ENCODE data around the gene CD47.

CD47 gene

DNA sequence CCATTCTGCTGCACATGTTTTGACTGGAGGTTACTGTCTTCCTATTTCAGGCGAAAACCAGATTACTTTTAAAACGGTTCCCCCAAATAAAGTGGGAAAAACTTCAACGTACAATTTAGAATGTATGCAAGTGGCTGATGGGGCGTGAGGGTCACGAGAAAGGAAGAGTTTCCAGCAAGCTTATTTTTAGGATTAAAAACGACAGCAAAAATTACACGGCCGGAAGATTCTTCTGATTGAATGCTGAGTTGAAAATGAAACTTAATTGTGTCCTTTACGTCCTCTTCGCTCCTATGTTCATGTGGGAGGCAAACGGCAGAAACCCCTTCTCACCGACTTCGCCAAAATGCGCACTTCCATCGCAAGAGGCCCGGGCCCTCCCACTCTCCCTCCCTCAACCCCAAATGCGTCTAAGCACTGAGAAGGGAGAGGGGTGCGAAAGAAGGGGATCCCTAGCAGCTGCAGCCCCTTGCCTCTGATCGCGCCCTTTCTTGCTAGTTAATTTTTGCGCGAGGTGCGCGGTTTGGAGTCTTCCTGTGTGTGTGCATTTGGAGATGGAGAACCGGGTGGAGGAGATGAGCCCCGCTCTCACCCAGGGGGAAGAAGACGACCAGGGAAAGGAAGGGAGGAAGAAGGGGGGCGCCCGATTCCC, 656 bp downstream of the CD47 start:
- DNase-seq = peak; percentile 52

DNA sequence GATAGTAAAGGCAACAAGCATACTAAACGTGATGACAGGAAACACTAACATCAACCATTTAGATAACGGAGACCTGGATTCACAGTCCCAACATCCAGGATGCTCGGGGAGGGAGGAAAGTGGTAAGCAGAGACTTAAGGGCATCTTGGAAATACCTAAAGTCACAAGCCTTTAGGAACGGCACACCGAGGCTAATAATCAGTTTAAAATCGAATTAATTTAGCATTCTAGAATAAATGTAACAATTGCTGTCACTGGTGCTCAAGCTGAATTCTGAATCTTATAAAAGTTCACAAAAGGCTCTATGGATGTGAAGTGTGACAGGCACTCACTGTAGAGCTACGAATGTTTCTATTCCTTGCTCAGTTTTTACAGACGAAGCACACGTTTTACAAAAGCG, 1.3 kb downstream of the CD47 start:
- DNase-seq = no peak

DNA sequence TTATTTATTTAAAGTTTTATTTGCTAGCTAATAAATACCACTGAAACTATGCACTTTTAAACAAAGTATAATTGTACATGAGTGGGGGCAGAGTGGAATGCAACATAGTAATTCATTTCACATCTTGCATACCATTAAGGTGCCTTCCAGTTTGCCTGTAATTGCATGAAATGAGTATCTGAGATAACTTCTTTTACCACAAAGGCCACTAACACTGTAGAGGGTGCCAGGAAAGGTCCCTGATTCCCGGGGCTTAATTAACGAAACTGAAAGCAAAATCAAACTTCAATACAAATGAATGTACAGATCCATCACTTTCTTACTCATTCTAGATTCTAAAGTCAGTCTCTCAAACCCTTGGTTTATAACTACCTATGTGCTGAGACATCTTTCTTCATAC, 2.1 kb downstream of the CD47 start:
- peak; percentile 67 for DNase-seq

DNA sequence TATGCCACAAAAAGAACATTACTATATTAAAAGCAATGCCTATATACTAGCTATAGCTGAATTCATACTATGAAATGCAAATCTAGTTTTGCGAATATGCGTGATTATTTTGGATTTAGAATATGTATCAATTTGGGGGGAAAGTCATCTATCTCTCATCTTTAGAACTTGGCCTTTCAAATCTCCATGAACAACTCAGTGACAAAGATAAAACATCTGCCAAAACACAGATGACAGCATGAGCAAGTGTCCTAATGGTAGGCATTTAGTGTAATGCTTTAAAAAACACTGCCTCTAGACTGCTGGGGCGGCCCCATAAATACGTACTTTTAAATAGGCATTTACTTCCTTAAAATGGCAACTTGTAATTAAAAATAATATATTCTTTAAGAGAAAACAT, 2.7 kb downstream of the CD47 start:
- DNase-seq = no peak

DNA sequence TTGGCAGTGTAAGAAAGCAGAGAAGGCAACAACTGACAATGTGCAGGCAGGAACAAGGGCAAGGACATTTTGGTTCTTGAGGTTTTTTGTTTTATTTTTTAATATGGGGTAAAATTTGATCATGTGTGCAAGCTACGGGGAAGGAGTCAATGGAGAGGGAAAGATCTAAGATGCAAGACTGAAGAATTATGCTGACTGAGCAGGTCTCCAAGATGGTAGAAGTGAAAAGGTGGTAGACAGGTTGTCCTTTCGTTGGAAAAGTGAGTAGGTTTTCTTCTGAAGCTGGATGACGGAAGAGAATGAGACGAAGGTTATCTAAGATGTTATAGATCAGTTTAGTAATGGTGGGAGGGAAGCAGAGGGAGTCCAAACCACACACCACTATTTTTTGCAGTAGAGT, 4.2 kb downstream of the CD47 start:
- no peak for DNase-seq

DNA sequence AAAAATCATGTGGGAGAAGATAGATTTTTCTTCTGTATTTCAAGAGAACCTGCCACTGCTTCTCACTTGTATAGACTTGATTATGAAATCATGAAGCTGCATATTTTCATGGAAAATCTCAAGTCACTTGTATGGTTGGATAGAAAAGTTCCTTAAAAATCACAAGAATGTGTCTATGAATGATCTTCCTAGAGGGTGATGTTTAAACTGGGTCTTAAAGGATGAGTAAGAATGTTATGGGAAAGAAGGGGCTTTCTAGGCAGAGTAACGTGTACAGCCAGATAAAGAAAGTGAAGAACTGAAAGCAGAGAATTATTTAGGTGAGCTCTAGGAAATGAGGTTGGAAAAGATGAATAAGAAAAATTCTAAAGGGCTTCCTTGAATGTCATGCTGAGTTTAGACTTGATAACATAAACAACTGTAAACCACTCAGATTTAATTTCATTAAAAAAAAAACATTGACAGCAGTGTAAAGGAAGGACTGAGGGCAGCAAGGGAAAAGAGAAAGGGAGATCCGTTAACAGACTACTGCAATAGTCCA, 5.0 kb downstream of the CD47 start:
- DNase-seq = no peak

DNA sequence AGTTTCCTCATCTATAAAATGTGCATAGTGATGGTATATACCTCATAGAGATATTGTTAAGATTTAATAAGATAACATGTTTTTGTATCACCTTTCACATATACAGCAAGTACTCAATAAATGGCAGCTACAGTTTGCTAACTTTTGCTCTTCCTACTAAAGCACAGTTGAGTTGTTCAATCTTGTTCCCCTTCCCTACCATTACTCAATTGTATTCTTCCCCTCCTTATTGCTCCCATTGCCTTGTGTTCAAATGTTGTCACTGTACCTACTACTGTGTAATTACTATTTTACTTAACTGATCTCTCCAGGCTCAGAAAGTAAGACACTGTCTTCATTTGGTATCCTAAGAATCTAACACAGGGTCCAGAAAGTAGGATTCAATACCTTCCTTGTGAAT, 5.5 kb downstream of the CD47 start:
- no peak for DNase-seq

DNA sequence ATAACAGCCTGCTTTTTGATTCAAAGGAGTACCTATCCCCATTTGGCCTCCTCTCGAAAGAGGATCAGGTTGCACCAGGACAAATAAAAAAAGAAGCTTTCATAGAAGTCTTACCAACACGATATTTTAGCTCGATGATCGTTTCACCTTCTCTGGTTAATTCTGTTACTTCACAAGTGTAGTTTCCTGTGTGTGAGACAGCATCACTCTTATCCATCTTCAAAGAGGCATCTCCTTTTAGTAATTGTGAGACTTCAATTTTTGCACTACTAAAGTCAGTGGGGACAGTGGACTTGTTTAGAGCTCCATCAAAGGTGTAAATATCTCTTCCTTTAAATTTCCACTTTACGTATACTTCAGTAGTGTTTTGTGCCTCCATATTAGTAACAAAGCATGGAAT, 11.0 kb downstream of the CD47 start:
- no peak for DNase-seq

DNA sequence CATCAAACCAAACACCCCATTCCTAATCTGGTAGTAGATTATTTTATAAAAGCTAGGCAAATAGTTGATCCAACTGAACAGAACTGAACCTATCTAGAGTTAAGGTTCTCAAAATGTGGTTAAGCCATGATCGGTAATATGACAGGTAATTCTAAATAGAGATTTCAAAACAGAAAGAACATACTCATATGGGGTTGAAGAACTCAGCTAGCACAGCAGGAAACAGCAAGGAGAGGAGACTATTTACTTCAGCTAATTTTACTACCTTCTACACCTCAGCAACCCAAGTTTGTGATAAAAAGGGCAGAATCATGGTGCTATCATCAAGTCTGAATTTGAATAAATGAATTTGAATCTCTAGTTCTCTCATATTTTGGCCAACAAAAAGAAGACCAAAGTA, 11.8 kb downstream of the CD47 start:
- no peak for DNase-seq

DNA sequence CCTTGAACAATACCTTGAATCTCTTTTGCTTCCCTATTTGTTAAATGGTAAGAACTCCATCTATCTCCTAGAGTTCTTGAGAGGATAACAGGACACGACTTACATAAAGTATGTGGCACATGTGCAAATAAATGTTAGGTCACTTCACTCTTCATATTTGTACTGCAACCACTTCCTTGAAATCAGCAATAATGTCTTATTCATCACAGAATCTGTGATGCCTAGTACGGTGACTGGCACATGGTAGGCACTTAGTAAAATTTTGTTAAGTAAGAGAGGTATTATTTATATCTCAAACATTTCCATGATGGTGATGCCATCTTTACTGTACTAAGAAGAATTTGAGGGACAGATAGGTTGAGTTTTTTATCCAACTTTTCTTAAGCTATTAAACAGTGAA, 14.3 kb downstream of the CD47 start:
- DNase-seq = no peak

DNA sequence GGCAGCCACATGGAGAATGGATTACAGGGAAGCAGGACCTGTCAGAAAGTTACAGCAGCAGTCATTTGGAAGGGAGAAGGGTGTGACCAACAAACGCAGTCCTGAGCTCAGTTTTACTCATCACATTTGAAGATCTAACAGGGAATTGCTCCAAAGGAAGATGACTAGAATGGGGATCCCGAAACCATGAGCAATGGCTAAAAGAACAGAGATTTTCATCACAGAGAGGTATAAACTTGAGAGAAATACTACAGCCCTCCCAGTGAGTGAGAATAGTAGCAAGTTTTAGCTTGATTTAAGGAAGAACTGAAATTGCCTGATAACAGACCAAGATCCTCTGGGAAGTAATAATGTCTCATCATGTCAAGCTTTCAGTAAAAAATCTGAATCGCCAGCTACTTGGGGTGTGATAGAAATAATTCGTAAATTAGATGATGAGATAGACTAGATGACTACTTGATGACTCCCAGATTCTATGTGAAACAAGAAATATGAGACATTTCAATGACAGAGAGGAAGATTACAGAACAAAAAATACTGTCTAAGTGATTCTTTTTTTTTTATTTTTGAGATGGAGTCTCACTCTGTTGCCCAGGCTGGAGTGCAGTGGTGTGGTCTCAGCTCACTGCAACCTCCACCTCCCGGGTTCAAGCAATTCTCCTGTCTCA, 16.9 kb downstream of the CD47 start:
- no peak for DNase-seq

DNA sequence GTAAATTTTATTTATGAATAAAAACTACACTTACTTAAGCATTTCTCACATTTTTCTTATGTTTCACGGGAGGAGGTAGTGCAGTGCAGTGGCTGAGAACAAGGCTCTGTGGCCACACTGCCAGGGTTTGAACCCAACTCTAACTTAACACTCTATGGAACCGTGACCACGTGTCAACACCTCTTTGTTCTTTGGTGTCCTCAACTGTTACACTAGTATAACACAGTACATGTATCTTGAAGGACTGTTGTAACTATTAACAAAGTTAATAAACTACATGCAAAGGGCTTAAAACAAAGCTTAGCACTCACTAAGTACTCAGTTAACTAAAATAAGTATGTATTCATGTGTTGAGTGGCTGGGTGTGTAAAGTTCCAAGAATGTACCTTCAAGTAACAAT, 19.5 kb downstream of the CD47 start:
- no peak for DNase-seq

DNA sequence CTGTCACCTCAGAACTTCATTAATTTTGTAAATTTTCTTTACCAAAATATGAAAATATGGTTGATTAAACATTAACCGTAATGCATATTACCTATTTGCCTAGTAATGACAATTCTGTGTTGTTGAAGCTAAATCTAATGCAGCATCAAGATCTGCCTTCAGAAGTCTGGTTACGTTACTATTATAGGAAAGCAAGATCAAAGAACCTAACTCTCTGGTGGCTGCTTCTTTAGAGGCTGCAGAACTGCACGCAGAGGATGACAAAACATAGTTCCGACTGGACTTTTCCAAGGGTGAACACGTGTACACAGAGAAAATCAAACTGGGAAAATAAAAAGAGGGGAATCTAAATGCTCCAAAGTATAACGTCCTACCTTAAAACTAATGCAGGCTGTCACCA, 20.5 kb downstream of the CD47 start:
- DNase-seq = no peak

DNA sequence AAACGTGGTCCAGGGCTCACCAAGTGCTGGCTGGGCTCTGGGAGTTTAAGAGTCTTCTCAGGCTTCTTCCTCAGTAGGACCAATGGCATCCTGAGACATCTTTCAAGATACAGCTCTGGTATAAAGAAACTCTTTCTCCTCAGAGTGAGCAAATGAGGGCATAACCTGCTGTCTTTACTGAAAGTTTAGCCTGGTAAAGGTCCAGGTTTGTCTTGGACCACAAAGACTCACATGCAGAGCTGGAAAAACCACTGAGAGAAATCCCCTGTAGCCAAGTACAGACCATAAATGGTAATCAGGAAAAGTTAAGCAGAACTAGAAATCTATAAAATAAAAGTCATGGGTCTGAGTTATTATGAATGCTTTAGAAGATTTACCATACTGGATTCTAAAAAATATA, 23.1 kb downstream of the CD47 start:
- no peak for DNase-seq

DNA sequence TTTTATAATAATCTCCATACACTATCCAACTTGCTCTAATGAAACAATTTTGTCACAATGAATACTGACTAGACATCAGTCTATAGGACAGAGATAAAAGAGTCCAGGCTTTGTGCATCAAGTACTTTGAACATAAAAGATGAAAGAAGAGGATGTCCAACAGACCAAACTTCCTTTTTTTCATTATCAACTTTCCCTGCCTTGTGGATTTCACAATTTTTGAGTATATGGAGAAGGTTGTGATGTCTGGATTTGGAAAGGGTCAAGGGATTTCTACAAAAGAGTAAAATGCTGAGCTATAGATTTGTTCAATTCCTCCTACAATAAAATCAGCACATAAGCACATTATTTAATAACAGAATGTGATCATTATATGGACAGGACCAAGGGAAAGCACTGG, 25.7 kb downstream of the CD47 start:
- no peak for DNase-seq

DNA sequence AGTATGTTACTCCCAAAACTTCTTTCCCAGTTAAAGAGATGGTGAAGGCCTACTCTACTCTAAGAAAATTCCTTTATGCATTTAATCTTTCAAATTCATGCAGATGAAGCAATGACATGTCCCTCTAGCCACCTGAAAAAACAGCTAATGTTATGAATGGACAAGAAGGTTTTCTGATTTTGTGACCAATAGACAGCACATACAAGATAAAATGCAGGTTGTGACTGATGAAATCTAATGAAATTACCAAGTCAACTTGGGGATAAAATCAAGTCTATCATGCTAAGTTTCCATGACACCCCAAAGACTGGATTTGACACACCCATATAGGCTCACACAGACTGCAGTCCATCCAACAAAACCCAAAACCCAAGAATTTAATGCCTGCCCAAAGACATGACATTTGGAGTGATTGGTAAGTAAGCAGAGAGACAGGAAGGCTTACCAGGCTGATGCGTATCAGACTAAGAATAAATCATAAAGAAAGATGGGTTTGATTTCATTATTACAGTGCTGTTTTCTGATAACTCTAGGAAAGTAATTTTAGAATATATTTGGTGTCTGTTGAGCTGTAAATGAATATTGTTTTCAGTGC, 26.4 kb downstream of the CD47 start:
- DNase-seq = no peak

DNA sequence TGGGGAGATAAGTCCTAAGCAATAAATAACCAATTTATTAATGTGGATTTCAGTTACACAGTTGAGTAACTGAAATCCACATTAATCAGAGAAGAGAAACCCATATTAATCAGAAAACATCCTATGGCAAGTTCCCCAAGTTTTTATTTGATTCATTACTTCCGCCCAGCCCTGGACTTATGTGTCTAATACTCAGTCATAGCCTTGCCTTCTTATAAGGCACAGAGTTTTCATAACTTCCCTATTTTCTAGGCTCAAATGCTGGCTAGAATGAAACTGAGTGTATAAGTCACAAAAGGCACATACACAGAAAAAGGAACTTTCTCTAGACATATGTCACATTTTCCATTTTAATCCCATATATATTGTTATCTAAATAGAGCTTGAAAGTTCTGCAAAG, 28.8 kb downstream of the CD47 start:
- peak; percentile 31 for DNase-seq

DNA sequence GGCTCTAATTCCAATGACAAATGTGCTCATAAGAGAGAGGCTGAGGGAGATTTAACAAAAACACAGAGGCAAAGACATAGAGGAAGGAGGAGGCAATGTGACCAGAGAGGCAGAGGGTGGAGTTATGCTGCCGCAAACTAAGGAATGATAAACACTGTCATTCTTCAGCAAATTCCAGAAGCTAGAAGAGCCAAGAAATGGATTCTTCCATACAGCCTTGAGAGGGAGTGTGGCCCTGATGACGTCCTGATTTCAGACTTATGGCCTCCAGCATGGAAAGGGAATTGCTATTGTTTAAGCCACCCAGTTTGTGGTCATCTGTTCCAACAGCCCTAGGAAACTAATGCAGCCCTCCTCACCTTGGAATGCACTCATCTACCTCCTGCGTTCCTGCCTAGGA, 30.5 kb downstream of the CD47 start:
- no peak for DNase-seq

DNA sequence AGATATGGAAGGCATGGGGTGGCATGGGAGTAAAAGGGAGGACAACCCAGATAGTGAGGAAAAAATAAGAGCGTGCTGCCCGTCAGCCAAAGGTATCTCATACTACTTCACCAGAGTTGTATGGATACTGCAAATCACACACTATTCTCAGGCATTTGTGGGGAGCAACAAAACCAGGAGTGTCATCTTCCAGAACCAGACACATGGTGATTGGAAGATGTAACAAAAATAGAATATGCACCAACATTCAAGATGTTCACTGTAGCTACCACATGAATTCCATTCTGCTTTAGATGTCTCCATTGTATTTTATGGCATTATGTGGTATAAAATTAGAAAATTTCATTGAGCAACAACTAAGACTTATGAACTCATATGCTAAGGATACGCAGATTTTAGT, 34.9 kb downstream of the CD47 start:
- DNase-seq = no peak

DNA sequence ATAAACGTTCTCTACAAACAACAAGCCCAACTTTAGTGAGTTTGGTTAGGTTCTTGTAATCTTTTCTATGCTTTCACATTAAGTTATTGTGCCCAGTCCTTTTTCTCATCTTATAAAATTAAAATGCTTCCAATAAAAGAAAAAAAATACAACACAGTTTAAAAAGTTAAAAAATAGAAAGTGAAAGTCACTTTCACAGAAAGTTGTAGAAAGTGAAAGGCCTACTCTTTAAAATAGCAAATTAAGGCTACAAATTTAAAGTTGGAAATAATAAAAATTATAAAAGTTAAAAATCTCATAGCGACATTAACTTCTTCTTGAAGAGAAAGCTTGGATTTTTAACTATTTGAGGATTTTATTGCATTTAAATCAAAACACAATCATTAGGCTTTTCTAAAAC, 35.9 kb downstream of the CD47 start:
- no peak for DNase-seq

DNA sequence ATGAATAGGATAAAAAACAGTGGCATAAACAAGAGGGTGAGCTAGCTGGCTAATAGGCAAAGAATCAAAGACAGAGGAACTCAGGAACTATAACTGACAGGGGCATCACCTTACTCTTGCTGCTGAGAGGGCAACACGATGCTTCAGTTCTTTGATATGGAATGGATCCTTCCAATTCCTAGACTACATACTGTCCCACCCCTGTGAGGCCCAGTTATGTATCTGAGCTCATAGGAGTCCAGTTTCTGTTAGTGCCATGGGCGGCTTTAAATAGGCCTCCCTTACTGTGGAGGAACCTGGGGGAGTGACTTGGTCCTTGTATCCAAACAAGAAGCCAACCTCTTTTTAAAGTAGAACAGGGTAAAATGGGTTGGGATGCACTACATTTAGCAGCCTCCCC, 37.3 kb downstream of the CD47 start:
- DNase-seq = no peak

DNA sequence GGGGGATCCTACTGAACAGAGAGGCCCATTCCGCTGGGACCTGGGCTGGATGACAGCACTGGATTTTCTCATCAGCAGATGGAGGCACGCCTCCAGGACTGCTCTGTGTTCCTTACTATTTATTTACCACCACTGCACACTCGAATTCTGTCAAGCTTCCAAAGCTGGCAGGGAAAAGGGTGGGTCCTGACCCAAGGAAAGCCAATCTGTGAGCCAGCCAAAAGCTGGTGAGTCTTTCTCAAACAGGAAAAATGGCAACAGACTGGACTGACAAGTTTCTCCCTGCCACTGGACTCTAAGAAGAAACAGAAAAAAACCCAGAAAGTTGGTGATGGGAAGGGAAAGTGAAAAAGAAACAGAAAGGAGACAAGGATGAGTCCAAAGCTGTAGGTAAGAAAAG, 37.8 kb downstream of the CD47 start:
- DNase-seq = no peak

DNA sequence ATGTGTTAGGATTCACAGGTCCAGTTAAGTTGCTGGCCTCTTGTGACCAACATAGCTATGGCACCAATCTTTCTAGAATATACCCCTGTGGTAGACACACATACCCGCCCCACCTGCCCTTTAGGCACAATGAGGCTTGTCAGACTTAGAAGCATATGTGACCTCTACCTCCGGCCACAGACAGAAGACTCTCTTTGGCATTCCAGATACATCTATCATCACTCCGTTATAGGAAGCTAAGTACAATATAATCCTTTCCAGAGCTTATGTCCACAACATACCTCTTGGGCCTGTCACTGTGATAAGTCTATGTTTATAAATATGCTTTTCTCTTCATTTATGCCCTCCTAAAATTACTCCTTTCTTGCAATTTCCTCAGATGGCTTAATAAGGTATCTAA, 39.8 kb downstream of the CD47 start:
- DNase-seq = no peak

DNA sequence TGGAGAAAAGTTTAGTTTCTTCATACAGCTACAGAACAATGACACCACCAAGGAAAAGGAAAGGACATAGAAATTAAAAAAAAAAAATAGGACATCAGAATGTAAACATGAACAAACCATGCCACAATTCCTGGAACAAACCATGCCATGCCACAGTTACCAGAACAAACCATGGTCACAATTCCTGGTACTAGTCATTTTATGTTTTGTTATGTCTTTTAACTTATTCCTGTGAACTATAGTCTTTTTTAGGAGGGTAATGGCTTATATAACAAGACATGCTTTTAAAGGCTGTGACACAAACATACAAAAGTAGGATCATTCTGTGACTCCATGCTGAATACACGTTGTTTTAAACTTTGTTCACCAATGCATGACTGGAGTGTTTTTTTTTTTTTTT, 42.8 kb downstream of the CD47 start:
- DNase-seq = no peak

DNA sequence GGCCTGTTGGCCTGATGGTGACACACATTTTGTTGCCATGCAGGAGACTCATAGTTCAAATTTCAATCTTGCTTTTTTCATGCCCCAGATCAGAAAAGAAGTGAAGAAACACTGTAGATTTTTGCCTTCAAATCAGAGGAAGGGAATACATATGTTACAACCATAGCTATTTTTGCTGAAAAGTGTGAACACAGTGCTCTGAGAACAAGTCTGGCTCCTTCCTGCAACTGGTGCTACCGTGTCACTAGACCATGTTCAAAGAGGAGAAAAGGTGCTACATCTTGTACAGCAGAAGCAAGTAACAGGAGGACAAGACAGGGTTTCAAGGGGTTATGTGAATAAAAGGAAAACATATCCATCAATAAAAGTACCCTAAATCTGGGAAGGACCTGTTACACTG, 44.6 kb downstream of the CD47 start:
- DNase-seq = no peak
